Brain microvascular endothelial cell (primary cell): Measurements from ENCODE around the gene A3GALT2.

Source experiments
- DNase-seq: peaks from one replicate; pipeline ENCODE4 v3.0.0-alpha.2; 2020
- H3K27ac ChIP-seq: fragments of 250-450 bp; sonication (Bioruptor Pico); 2 replicates; pipeline ENCODE4 v1.5.1; 2020; ENCODE audit warnings: mild to moderate bottlenecking, moderate library complexity
- H3K27me3 ChIP-seq: fragments of 250-450 bp; sonication (Bioruptor Pico); replicated peaks from 2 replicates; pipeline ENCODE4 v1.5.1; 2020; ENCODE audit warnings: mild to moderate bottlenecking
- H3K36me3 ChIP-seq: fragments of 250-450 bp; sonication (Bioruptor Pico); replicated peaks from 2 replicates; pipeline ENCODE4 v1.5.1; 2020; ENCODE audit warnings: mild to moderate bottlenecking
- H3K4me3 ChIP-seq: 2 replicates; pipeline ENCODE4 v1.5.1; 2011; ENCODE audit warnings: low read depth, mild to moderate bottlenecking, control low read depth, low read length, moderate library complexity
- in situ Hi-C: cut with HindIII; loops from 2 replicates; pipeline ENCODE4 v1.10.0; 2017; ENCODE audit warnings: low sequenced_read_pairs, low pct_ligation_motif_present
- TF ChIP-seq, protein P1 (sequence below): IDR thresholded peaks from 2 replicates; pipeline ENCODE4 v1.5.1; 2011; ENCODE audit warnings: low read depth, mild to moderate bottlenecking, moderate library complexity, low read length, control low read depth, inconsistent platforms; ENCODE audit errors: missing control alignments

A3GALT2 gene

DNA sequence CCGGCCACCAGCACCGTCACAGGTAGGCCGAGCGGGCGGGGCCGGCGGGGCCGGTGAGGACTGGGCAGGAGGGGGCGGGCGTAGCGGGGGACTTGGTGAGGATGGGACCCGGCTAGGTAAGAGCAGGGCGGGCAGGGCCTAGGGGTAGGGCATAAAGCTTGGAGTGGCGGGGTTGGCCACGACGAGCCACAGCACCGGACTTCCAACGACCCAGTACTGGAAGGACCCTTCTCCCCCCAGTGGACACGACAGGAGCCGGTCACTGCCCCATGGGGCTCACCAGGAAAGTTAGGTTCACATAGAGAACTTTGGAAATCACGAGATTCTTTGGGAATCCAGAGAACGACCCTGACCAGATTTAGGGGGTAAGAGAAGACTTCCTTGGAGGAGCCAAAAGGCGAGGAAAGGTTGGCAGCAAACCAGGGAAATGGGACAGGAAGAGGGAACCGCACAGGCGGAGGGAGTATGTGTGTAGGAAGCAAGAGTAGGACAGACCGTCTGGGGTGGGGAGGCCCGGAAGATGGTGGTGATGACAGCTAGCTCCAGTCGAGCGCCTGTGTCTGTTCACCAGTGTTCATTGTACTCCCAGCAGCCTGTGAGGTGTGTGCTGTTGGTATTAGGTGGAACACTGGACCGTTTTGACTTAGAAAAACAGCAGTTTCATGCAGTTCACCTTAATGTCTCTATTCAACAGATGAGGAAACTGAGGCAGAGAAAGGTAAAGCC, 44.2 kb downstream of the A3GALT2 start:
- in situ Hi-C loops = no loop called here

DNA sequence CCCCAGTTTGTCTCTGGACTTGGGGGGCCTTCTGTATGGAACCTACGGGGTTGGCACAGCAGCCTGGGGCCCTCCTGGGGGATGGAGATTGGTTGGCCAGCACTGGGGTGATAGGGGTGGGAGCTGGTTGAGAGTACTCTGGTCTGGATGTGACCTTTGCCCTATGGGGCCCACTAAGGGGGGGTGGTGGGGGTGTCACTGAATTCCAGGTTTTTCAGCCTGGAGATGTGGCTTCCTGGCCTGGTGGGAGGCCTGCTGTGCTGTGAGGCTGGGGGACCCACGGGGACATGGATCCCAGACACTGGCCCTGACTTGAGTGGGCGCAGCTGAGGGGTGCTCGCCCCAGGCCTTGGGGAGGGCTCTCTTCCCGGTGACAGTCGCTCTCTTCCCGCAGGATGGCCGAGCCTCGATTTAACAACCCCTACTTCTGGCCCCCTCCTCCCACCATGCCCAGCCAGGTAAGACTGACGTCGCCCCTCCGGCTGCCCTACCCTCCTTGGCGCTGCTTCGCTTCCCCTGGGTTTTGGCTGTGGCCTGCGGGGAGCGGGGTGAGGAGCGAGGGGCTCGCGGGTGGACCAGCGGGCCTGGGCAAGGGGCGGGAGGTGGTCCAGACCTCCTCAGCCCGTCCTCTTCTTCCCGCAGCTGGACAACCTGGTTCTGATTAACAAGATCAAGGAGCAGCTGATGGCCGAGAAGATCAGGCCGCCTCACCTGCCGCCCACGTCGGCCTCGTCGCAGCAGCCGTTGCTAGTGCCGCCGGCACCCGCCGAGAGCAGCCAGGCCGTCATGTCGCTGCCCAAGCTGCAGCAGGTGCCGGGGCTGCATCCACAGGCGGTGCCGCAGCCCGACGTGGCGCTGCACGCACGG, 45.0 kb downstream of the A3GALT2 start:
- no peak for DNase-seq
- Histone ChIP-seq H3K27me3 (no peaks in the 10 kb centered on the region), H3K27ac (no peak overlapping the region), H3K36me3 (peaks cover 10% of the 10 kb centered on the region), H3K4me3 (no peak overlapping the region)
- TF ChIP-seq, protein P1, sequence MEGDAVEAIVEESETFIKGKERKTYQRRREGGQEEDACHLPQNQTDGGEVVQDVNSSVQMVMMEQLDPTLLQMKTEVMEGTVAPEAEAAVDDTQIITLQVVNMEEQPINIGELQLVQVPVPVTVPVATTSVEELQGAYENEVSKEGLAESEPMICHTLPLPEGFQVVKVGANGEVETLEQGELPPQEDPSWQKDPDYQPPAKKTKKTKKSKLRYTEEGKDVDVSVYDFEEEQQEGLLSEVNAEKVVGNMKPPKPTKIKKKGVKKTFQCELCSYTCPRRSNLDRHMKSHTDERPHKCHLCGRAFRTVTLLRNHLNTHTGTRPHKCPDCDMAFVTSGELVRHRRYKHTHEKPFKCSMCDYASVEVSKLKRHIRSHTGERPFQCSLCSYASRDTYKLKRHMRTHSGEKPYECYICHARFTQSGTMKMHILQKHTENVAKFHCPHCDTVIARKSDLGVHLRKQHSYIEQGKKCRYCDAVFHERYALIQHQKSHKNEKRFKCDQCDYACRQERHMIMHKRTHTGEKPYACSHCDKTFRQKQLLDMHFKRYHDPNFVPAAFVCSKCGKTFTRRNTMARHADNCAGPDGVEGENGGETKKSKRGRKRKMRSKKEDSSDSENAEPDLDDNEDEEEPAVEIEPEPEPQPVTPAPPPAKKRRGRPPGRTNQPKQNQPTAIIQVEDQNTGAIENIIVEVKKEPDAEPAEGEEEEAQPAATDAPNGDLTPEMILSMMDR = no peak
- in situ Hi-C loops = no loop called here

More for the DNA sequence above, 44.2 kb downstream of the A3GALT2 start:
- no peaks in the 10 kb centered on the region for H3K27me3 ChIP-seq
- no peak overlapping the region for H3K4me3 ChIP-seq
- TF ChIP-seq, protein P1 = no peak
- no peak for DNase-seq
- H3K36me3 ChIP-seq = peaks cover 17% of the 10 kb centered on the region
- no peak overlapping the region for H3K27ac ChIP-seq

DNA sequence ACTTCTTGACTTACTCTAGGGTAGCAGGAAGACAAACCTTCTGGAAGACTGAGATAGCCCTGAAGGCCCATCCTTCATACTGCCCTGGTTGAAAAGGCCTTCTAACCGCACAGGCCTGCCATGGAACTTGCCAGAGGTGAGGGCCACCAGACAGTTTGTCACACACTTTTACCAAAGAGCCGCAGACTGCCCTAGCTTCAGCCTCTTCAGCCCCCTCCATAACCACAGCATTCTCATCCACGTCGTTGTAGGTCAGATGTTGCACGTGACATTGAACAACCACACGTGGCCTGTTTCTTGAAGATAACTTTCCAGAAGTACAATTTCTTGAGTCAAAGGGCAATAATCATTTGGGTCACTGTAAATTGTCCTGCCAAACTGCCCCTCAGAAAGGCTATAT, 45.7 kb downstream of the A3GALT2 start:
- in situ Hi-C loops = no loop called here
- H3K4me3 ChIP-seq = no peak overlapping the region
- TF ChIP-seq, protein P1 = no peak
- peaks cover 5% of the 10 kb centered on the region for H3K36me3 ChIP-seq
- no peak overlapping the region for H3K27ac ChIP-seq
- H3K27me3 ChIP-seq = no peaks in the 10 kb centered on the region
- no peak for DNase-seq

DNA sequence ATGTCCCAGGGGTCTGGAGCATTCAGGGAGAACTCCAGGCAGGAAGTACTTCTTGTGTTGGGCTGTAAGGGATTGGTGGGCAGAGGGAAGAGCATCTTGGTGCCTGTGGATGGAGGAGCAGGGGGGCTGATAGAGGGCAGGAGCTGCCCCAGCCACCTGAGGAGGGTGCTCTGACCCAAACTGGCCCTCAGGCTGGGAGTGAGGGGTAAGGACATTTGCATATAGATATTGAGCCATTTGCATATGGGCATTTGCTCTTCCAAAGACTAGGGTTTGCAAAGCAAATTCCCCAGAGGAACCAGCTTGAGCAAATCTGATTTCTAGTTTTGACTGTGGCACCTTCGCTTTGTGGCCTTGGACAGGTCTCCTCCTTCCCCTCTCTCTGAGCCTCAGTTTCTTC, 46.5 kb downstream of the A3GALT2 start:
- TF ChIP-seq, protein P1 = no peak
- H3K27ac ChIP-seq = no peak overlapping the region
- in situ Hi-C loops = no loop called here
- H3K4me3 ChIP-seq = no peak overlapping the region
- no peak for DNase-seq
- H3K36me3 ChIP-seq = peaks cover 4% of the 10 kb centered on the region
- H3K27me3 ChIP-seq = no peaks in the 10 kb centered on the region

DNA sequence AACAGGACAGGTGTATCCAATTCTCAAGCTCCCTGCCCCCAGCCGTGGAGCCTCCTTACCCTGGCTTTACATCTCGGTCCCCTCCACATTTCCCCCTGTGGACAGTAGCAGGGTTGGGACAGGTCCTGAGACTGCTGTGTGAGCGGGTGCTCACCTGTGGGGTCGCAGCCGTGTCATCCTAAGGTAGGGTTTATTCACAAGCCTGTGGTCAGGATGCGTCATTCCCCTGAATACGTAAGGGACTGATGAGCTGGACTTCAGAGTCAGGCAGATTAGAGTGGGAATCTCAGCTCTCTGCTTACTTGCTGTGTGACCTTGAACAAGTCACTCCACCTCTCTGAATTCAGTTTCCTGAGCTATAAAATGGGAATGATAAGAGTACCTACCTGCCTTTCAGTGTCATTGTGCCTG, 46.9 kb downstream of the A3GALT2 start:
- in situ Hi-C loops = no loop called here
- Histone ChIP-seq H3K27ac (no peak overlapping the region), H3K36me3 (peaks cover 4% of the 10 kb centered on the region), H3K4me3 (no peak overlapping the region), H3K27me3 (no peaks in the 10 kb centered on the region)
- TF ChIP-seq, protein P1 = no peak
- no peak for DNase-seq
